GM19193 (cell line): ENCODE measurements around the gene SETD1B.

Experiments
- POLR2A ChIP-seq: IDR thresholded peaks from 4 replicates; pipeline ENCODE4 v1.6.1; 2011; ENCODE audit not compliant: insufficient read depth, insufficient read length; ENCODE audit errors: extremely low read depth

SETD1B gene

GRCh38 chr12:121789800-121790728 is 13.7 kb upstream of the SETD1B start:
- peak; percentile 70 for TF ChIP-seq POLR2A

GRCh38 chr12:121791671-121792551 is 11.9 kb upstream of the SETD1B start:
- no peak for TF ChIP-seq POLR2A

- peak; percentile 40 for TF ChIP-seq POLR2A
These were observed 11.0 kb upstream of the SETD1B start for GRCh38 chr12:121792607-121793439.

GRCh38 chr12:121793440-121793837 is 10.4 kb upstream of the SETD1B start, which contains the start of gene RHOF:
TSS of gene RHOF (minus strand) at chr12:121793688. CDS start at chr12:121793633, 55 bp downstream.
- peak; percentile 76 for TF ChIP-seq POLR2A

GRCh38 chr12:121793838-121794533 is 9.8 kb upstream of the SETD1B start:
- TF ChIP-seq POLR2A: peak; percentile 43

GRCh38 chr12:121794534-121795033 is 9.2 kb upstream of the SETD1B start:
- no peak for TF ChIP-seq POLR2A

GRCh38 chr12:121795034-121795968 is 8.5 kb upstream of the SETD1B start:
- TF ChIP-seq POLR2A: peak; percentile 16

GRCh38 chr12:121796855-121797751 is 6.7 kb upstream of the SETD1B start:
- TF ChIP-seq POLR2A: no peak

- TF ChIP-seq POLR2A: no peak
These were observed 5.6 kb upstream of the SETD1B start for GRCh38 chr12:121797937-121798786.

GRCh38 chr12:121798787-121799155 is 5.0 kb upstream of the SETD1B start:
- no peak for TF ChIP-seq POLR2A
